Retinal pigment epithelial cell (primary cell): Measurements from ENCODE around the gene CFAP251.
"Not testable (repeated sequence)": the region's sequence is repeated elsewhere in the genome, so short reads cannot be mapped to it uniquely, and the experiment has no call there.

Source experiments
- DNase-seq: peaks from one replicate; pipeline ENCODE4 v3.0.0-alpha.2; 2010; ENCODE audit warnings: low read depth
- H3K4me3 ChIP-seq: 2 replicates; pipeline ENCODE4 v1.5.1; 2011; ENCODE audit warnings: mild to moderate bottlenecking, low read length, control low read depth, moderate library complexity
- CTCF ChIP-seq: conservative IDR thresholded peaks from 2 replicates; pipeline ENCODE4 v1.5.1; 2011; ENCODE audit warnings: low read depth, low read length, control low read depth, inconsistent platforms

CFAP251 gene

GRCh38 chr12:121926874-121927706 lies 8.7 kb downstream of the CFAP251 start:
- no peak for TF ChIP-seq CTCF
- no peak overlapping the region for H3K4me3 ChIP-seq
- DNase-seq, result no peak

- no peak overlapping the region for H3K4me3 ChIP-seq
- no peak for DNase-seq
- no peak for TF ChIP-seq CTCF
Observed at GRCh38 chr12:121927813-121928212, 9.4 kb downstream of the CFAP251 start.

- H3K4me3 ChIP-seq, DNase-seq: not testable (repeated sequence)
Observed at GRCh38 chr12:121929545-121929944, 11.2 kb downstream of the CFAP251 start.

GRCh38 chr12:121930862-121931261 lies 12.5 kb downstream of the CFAP251 start:
- no peak for TF ChIP-seq CTCF
- DNase-seq, result no peak
- no peak overlapping the region for H3K4me3 ChIP-seq

- no peak for DNase-seq
- no peak for TF ChIP-seq CTCF
- no peak overlapping the region for H3K4me3 ChIP-seq
Observed at GRCh38 chr12:121932176-121932536, 13.8 kb downstream of the CFAP251 start.

- DNase-seq, result no peak
- no peak for TF ChIP-seq CTCF
- H3K4me3 ChIP-seq, result no peak overlapping the region
Observed at GRCh38 chr12:121932914-121933521, 14.6 kb downstream of the CFAP251 start.

GRCh38 chr12:121933522-121934308 lies 15.3 kb downstream of the CFAP251 start:
- no peak for TF ChIP-seq CTCF
- no peak for DNase-seq

More at GRCh38 chr12:121933522-121934308, 15.3 kb downstream of the CFAP251 start:
- no peak overlapping the region for H3K4me3 ChIP-seq
